Measurements from ENCODE around the gene MED27. TPM values are rescaled to one million over a fixed set of nuclear protein-coding genes. Genes with fewer than 3 reads are reported as not detected.

The MED27 gene
- total and polyA plus RNA-seq, 2 of the 13 experiments (the other 11 are each of a cell fraction or from before 2014, with no cell fraction given), result 16.9 to 19.0 TPM

- Histone ChIP-seq H2AFZ (ENCODE audit: low read length) (no peak overlapping the region), H3K9me3 (ENCODE audit: low read length) (no peaks in the 10 kb centered on the region), H3K27me3 (ENCODE audit: control insufficient read depth in 1 of 2, insufficient read depth in 2 of 2, low read length in 2 of 2) (no peaks in the 10 kb centered on the region), H3K4me3 (replicated peaks in 1 of 3; ENCODE audit: insufficient read depth in 1 of 3, low read depth in 2 of 3, low read length in 3 of 3) (no peak overlapping the region), H3K79me2 (ENCODE audit: insufficient read depth, low read length) (no peaks in the 10 kb centered on the region), H3K36me3 (replicated peaks in 1 of 2; ENCODE audit: control insufficient read depth in 1 of 2, insufficient read depth in 2 of 2, low read length in 2 of 2) (no peaks in the 10 kb centered on the region; a peak in 1 of 5 replicates), H3K4me2 (ENCODE audit: low read depth, low read length) (no peak overlapping the region), H4K20me1 (ENCODE audit: insufficient read depth, low read length) (no peaks in the 10 kb centered on the region), H3K9ac (ENCODE audit: insufficient read depth, low read depth, low read length) (no peak overlapping the region), H3K27ac (ENCODE audit: extremely low read length, insufficient read depth, low read length) (no peak overlapping the region), H3K4me1 (ENCODE audit: insufficient read depth, low read length) (peaks cover 17% of the 10 kb centered on the region)
- POLR2A ChIA-PET, result no interaction called here
- CTCF ChIA-PET (ENCODE audit: low intra/inter-chr PET ratio, low total read pairs), result no interaction called here
- in situ Hi-C loops (cut with HindIII; ENCODE audit: extremely low pct_ligation_motif_present, low pct_unique_long_range_greater_than_20kb), result no loop called here
- WGBS (ENCODE audit: low lambda C conversion rate), result 85% methylated on average over 4 of the region's 6 CpGs
- TF ChIP-seq RFX1 (IDR thresholded peaks at IDR 0.05), result no peak
- TF ChIP-seq HNRNPLL (IDR thresholded peaks at IDR 0.05; ENCODE audit: low read depth, low read length, poor library complexity, severe bottlenecking), result no peak
- TF ChIP-seq ZNF639 (CRISPR knock-in tag; conservative IDR thresholded peaks at IDR 0.05), result no peak
- TF ChIP-seq MEIS1 (CRISPR knock-in tag; IDR thresholded peaks at IDR 0.05; ENCODE audit: borderline replicate concordance), result no peak
- no peak for TF ChIP-seq RARG (CRISPR knock-in tag; IDR thresholded peaks at IDR 0.05; ENCODE audit: low read depth)
- ATAC-seq (no peak), FAIRE-seq (no peak), DNase-seq (ENCODE audit: low spot score) (no peak)
- intact Hi-C loops (cut with micrococcal nuclease; ENCODE audit: unreplicated experiment), result no loop called here
- BruUV-seq (replicated peaks), result no TSS peak
Measured at GRCh38 chr9:132037458-132037857, 42.2 kb downstream of the MED27 start.

DNA sequence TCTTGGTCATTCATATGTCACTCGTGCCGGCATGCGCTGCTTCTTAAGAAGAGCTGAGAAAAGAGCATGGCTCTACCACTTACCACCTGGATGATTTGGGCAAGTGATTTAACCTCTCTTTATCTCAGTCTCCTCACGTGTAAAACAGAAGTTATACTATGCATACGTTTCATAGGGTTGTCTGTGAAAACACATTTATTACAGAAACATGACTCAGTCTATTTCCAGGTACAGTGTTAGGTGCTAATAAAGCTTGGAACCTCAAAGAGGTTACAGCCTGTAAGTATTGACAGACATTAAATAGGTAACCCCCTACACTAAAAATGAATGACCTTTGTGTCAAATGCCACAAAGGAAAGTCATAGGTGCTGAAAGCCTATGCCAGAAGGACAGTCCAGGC, 43.1 kb downstream of the MED27 start:
- H3K79me2 ChIP-seq (ENCODE audit: insufficient read depth, low read length), result no peaks in the 10 kb centered on the region

More for the DNA sequence above, 43.1 kb downstream of the MED27 start:
- no peak overlapping the region for H3K4me3 ChIP-seq (replicated peaks in 1 of 3; ENCODE audit: insufficient read depth in 1 of 3, low read depth in 2 of 3, low read length in 3 of 3)
- H3K27ac ChIP-seq (ENCODE audit: extremely low read length, insufficient read depth, low read length), result no peak overlapping the region
- ChIA-PET POLR2A (no interaction called here), CTCF (ENCODE audit: low intra/inter-chr PET ratio, low total read pairs) (no interaction called here)
- TF ChIP-seq HOXD1 (CRISPR knock-in tag; IDR thresholded peaks at IDR 0.05) (no peak), ZNF224 (CRISPR knock-in tag; IDR thresholded peaks at IDR 0.05) (no peak), ZBTB39 (CRISPR knock-in tag; IDR thresholded peaks at IDR 0.05) (no peak), ARHGAP35 (CRISPR knock-in tag; IDR thresholded peaks at IDR 0.05; ENCODE audit: borderline replicate concordance) (no peak)
- TF ChIP-seq, protein P1, sequence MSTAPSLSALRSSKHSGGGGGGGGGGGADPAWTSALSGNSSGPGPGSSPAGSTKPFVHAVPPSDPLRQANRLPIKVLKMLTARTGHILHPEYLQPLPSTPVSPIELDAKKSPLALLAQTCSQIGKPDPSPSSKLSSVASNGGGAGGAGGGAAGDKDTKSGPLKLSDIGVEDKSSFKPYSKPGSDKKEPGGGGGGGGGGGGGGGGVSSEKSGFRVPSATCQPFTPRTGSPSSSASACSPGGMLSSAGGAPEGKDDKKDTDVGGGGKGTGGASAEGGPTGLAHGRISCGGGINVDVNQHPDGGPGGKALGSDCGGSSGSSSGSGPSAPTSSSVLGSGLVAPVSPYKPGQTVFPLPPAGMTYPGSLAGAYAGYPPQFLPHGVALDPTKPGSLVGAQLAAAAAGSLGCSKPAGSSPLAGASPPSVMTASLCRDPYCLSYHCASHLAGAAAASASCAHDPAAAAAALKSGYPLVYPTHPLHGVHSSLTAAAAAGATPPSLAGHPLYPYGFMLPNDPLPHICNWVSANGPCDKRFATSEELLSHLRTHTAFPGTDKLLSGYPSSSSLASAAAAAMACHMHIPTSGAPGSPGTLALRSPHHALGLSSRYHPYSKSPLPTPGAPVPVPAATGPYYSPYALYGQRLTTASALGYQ (CRISPR knock-in tag; IDR thresholded peaks at IDR 0.05), result no peak
- no peak for DNase-seq (ENCODE audit: low spot score)
- peaks cover 17% of the 10 kb centered on the region for H3K4me1 ChIP-seq (ENCODE audit: insufficient read depth, low read length)
- no peak for FAIRE-seq
- in situ Hi-C loops (cut with HindIII; ENCODE audit: extremely low pct_ligation_motif_present, low pct_unique_long_range_greater_than_20kb) (no loop called here), intact Hi-C loops (cut with micrococcal nuclease; ENCODE audit: unreplicated experiment) (no loop called here)
- H3K27me3 ChIP-seq (ENCODE audit: control insufficient read depth in 1 of 2, insufficient read depth in 2 of 2, low read length in 2 of 2), result no peaks in the 10 kb centered on the region
- 94% methylated on average over 5 of the region's 5 CpGs for WGBS (ENCODE audit: low lambda C conversion rate)
- no peak overlapping the region for H2AFZ ChIP-seq (ENCODE audit: low read length)
- BruUV-seq (replicated peaks), result no TSS peak
- H3K9ac ChIP-seq (ENCODE audit: insufficient read depth, low read depth, low read length), result no peak overlapping the region
- H4K20me1 ChIP-seq (ENCODE audit: insufficient read depth, low read length), result no peaks in the 10 kb centered on the region
- H3K36me3 ChIP-seq (replicated peaks in 1 of 2; ENCODE audit: control insufficient read depth in 1 of 2, insufficient read depth in 2 of 2, low read length in 2 of 2), result no peaks in the 10 kb centered on the region; a peak in 1 of 5 replicates
- no peak for ATAC-seq
- no peaks in the 10 kb centered on the region for H3K9me3 ChIP-seq (ENCODE audit: low read length)
- H3K4me2 ChIP-seq (ENCODE audit: low read depth, low read length), result no peak overlapping the region
